Measurements from ENCODE around the gene PNPLA5. TPM values are rescaled to one million over a fixed set of nuclear protein-coding genes. Genes with fewer than 3 reads are reported as not detected.

Gene PNPLA5
- total and polyA plus RNA-seq, 2 of the 13 experiments (the other 11 are each of a cell fraction or from before 2014, with no cell fraction given), result not detected

- TF ChIP-seq, protein P1, sequence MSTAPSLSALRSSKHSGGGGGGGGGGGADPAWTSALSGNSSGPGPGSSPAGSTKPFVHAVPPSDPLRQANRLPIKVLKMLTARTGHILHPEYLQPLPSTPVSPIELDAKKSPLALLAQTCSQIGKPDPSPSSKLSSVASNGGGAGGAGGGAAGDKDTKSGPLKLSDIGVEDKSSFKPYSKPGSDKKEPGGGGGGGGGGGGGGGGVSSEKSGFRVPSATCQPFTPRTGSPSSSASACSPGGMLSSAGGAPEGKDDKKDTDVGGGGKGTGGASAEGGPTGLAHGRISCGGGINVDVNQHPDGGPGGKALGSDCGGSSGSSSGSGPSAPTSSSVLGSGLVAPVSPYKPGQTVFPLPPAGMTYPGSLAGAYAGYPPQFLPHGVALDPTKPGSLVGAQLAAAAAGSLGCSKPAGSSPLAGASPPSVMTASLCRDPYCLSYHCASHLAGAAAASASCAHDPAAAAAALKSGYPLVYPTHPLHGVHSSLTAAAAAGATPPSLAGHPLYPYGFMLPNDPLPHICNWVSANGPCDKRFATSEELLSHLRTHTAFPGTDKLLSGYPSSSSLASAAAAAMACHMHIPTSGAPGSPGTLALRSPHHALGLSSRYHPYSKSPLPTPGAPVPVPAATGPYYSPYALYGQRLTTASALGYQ (CRISPR knock-in tag; IDR thresholded peaks at IDR 0.05), result peak; percentile 76; the same call in 1 of the 2 replicates
- no peak for TF ChIP-seq RBM39 (IDR thresholded peaks at IDR 0.05; ENCODE audit: low read depth, low read length, poor library complexity, severe bottlenecking)
- peak; percentile 50; the same call in 1 of the 2 replicates for TF ChIP-seq ZGPAT (CRISPR knock-in tag; IDR thresholded peaks at IDR 0.05)
- peak; percentile 51; the same call in 1 of the 2 replicates for TF ChIP-seq DMAP1 (CRISPR knock-in tag; IDR thresholded peaks at IDR 0.05)
- TF ChIP-seq RXRA (CRISPR knock-in tag; IDR thresholded peaks at IDR 0.05), result peak; percentile 42; the same call in 1 of the 2 replicates
- TF ChIP-seq ZNF644 (CRISPR knock-in tag; IDR thresholded peaks at IDR 0.05; ENCODE audit: low read depth), result no peak
- no peak for TF ChIP-seq ZNF703 (CRISPR knock-in tag; IDR thresholded peaks at IDR 0.05; ENCODE audit: borderline replicate concordance)
- no peak for TF ChIP-seq ZNF768 (CRISPR knock-in tag; IDR thresholded peaks at IDR 0.05)
- TF ChIP-seq, protein P2, sequence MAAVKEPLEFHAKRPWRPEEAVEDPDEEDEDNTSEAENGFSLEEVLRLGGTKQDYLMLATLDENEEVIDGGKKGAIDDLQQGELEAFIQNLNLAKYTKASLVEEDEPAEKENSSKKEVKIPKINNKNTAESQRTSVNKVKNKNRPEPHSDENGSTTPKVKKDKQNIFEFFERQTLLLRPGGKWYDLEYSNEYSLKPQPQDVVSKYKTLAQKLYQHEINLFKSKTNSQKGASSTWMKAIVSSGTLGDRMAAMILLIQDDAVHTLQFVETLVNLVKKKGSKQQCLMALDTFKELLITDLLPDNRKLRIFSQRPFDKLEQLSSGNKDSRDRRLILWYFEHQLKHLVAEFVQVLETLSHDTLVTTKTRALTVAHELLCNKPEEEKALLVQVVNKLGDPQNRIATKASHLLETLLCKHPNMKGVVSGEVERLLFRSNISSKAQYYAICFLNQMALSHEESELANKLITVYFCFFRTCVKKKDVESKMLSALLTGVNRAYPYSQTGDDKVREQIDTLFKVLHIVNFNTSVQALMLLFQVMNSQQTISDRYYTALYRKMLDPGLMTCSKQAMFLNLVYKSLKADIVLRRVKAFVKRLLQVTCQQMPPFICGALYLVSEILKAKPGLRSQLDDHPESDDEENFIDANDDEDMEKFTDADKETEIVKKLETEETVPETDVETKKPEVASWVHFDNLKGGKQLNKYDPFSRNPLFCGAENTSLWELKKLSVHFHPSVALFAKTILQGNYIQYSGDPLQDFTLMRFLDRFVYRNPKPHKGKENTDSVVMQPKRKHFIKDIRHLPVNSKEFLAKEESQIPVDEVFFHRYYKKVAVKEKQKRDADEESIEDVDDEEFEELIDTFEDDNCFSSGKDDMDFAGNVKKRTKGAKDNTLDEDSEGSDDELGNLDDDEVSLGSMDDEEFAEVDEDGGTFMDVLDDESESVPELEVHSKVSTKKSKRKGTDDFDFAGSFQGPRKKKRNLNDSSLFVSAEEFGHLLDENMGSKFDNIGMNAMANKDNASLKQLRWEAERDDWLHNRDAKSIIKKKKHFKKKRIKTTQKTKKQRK (IDR thresholded peaks at IDR 0.05; ENCODE audit: low read length), result no peak
- TF ChIP-seq, protein P3, sequence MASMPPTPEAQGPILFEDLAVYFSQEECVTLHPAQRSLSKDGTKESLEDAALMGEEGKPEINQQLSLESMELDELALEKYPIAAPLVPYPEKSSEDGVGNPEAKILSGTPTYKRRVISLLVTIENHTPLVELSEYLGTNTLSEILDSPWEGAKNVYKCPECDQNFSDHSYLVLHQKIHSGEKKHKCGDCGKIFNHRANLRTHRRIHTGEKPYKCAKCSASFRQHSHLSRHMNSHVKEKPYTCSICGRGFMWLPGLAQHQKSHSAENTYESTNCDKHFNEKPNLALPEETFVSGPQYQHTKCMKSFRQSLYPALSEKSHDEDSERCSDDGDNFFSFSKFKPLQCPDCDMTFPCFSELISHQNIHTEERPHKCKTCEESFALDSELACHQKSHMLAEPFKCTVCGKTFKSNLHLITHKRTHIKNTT (CRISPR knock-in tag; IDR thresholded peaks at IDR 0.05), result no peak
- TF ChIP-seq, protein P4, sequence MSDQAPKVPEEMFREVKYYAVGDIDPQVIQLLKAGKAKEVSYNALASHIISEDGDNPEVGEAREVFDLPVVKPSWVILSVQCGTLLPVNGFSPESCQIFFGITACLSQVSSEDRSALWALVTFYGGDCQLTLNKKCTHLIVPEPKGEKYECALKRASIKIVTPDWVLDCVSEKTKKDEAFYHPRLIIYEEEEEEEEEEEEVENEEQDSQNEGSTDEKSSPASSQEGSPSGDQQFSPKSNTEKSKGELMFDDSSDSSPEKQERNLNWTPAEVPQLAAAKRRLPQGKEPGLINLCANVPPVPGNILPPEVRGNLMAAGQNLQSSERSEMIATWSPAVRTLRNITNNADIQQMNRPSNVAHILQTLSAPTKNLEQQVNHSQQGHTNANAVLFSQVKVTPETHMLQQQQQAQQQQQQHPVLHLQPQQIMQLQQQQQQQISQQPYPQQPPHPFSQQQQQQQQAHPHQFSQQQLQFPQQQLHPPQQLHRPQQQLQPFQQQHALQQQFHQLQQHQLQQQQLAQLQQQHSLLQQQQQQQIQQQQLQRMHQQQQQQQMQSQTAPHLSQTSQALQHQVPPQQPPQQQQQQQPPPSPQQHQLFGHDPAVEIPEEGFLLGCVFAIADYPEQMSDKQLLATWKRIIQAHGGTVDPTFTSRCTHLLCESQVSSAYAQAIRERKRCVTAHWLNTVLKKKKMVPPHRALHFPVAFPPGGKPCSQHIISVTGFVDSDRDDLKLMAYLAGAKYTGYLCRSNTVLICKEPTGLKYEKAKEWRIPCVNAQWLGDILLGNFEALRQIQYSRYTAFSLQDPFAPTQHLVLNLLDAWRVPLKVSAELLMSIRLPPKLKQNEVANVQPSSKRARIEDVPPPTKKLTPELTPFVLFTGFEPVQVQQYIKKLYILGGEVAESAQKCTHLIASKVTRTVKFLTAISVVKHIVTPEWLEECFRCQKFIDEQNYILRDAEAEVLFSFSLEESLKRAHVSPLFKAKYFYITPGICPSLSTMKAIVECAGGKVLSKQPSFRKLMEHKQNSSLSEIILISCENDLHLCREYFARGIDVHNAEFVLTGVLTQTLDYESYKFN (CRISPR knock-in tag; conservative IDR thresholded peaks at IDR 0.05), result peak; percentile 94
- TF ChIP-seq PHF21A (CRISPR knock-in tag; IDR thresholded peaks at IDR 0.05), result peak; percentile 95
- TF ChIP-seq ZSCAN31 (CRISPR knock-in tag; IDR thresholded peaks at IDR 0.05; ENCODE audit: low read depth), result peak; percentile 58; the same call in 1 of the 2 replicates
- TF ChIP-seq ZNF431 (CRISPR knock-in tag; IDR thresholded peaks at IDR 0.05; ENCODE audit: borderline replicate concordance, low read depth), result no peak
- TF ChIP-seq RARA (CRISPR knock-in tag; IDR thresholded peaks at IDR 0.05), result peak; percentile 76
These were observed 33.9 kb upstream of the PNPLA5 start (continued) for GRCh38 chr22:43925433-43926348.

Measured in HepG2 (cell line).